Measurements from ENCODE around the gene UBE2R2.
A peak's percentile ranks its signal among the peaks of the same experiment; 100 is the strongest.
"Not testable (repeated sequence)": the region's sequence is repeated elsewhere in the genome, so short reads cannot be mapped to it uniquely, and the experiment has no call there.

UBE2R2 gene

DNA sequence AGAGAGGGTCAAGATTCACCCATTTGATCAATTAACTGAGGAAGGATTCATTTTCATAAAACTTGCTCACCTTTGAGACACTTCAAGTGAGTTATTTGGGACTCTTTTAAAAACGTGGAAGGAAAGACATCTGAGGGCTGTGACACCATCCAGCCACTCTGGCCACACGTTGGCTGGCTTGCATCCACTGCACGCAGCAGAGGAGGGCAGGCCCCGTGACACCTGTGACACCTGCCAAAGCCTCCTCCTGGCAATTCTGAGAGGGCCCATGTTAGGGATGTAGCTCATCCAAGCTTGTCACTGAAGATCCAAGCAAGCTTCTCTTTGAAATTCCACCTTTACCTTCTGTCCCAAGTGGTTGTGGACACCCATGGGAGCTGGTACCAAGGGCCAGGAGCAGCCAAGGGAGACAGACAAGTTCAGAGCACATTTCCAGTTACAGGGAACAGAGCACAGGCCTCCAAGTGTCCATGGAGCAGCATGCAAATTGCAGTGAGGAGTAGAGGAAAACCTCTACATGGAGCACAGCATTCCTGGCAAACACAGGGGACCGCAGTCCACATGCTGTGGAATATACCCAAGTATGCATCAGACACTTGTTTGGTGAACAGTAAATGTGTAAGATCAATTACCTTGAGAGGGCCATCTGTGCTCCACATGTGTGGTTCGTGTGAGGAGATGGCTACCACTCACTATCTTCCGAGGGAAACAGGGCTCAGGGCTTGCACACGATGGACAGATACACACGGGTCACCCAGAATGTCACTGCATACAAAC is 16.8 kb upstream of the UBE2R2 start:
- DNase-seq (ENCODE audit: low read depth in 2 of 2), result no peak

DNA sequence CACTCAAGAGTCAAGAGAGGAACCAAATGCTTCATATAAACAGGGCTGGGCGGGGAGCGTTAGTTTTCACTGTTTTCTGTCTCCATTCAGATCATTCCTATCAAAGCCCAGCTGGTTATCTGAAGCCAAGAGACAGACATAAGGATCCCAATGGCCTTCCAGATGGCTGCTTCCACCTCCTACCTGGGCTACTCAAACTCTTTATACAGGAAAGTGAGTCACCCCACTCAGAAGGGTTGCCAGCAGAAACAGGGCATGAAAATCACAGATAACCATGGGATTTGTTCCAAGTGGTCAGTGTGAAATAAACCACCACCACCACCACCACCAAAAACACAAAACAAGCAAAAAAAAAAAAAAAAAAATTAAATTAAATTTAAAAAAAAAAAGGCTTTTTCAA is 16.1 kb upstream of the UBE2R2 start:
- no peak for DNase-seq (ENCODE audit: low read depth in 2 of 2)

DNA sequence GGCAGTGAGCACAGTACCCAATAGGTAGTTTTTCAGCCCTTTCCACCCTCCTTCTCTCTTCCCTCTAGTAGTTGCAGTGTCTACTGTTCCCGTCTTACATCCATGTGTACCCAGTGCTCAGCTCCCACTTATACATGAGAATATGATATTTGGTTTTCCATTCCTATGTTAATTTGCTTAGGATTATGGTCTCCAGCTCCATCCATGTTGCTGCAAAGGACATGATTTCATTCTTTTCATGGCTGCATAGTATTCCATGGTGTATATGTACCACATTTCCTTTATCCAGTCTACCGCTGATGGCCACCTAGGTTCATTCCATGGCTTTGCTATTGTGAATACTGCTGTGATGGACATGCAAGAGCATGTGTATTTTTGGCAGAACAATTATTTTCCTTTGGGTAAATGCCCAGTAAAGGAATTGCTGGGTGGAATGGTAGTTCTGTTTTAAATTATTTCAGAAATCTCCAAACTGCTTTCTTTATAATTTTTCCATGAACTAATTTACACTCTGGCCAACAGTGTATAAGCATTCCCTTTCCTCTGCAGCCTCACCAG is 14.9 kb upstream of the UBE2R2 start:
- not testable (repeated sequence) for DNase-seq (ENCODE audit: low read depth in 2 of 2)

DNA sequence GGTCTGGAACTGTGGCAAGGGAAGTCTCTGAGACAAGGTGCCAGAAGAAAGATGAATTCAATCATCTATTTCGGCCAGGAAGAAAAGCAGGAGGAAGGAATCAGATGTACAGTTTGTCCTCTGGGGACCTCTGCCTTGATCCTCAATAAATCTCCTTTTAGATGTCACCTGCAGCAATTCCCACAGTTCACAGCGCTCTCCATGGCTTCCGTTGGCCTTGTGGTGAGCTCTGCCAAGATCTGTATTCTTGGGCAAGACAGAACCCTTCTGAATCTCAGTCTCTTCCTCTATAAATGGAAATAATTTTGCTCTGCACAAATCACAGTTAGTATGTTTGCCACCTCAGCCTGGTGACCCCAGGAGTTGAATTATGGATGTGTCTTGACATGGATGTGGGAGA is 12.8 kb upstream of the UBE2R2 start:
- not testable (repeated sequence) for DNase-seq (ENCODE audit: low read depth in 2 of 2)

DNA sequence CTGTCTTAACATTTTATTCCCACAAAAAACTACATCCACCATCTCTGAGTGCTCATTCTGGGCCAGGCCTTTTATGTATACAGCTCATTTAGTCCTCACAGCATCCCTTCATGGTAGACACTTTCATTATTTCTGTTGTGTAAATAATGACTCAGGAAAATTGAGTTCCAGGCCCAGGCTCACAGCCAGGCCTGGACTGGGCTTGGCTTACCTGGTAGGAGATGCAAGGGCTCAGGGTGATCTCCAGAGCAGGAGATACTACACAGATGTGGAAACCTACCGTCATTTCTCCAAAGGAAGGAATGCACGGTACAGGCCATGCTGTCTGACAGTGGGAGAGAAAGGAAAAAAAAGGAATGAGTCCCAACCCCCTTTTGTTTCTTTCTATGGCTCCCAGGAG is 9.8 kb upstream of the UBE2R2 start:
- DNase-seq (ENCODE audit: low read depth in 2 of 2), result not testable (repeated sequence)

DNA sequence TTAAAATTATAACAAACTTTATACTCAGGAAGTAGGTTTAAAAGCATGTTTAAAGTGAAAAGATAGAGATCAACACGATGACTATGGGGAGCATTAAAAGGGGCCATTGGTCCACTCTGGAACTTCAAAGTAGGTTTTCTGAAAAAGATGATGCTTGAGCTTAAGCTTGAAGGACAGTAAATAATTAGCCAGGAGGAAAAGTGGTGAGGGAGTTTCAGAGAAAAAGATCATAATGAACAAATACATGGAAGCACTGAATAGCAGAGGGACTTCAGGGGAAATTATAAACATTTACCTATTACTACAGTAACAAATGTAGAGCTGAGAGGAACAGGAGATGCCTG is 8.0 kb upstream of the UBE2R2 start:
- DNase-seq (ENCODE audit: low read depth in 2 of 2), result not testable (repeated sequence)

DNA sequence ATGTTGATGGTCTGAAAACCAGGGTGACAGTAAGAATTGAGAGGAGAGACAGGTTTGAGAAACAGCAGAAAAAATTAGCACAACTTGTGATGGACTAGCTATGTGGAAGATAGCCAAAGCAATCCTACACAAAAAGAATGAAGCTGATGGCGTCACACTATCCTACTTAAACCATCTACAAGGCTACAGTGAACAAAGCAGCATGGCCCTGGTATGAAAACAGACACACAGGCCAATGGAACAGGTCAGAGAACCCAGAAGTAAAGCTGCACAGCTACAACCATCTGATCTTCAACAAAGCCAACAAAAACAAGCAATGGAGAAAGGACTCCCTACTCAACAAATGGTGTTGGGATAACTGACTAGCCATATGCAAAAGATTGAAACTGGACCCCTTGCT is 7.5 kb upstream of the UBE2R2 start:
- DNase-seq (ENCODE audit: low read depth in 2 of 2), result no peak

DNA sequence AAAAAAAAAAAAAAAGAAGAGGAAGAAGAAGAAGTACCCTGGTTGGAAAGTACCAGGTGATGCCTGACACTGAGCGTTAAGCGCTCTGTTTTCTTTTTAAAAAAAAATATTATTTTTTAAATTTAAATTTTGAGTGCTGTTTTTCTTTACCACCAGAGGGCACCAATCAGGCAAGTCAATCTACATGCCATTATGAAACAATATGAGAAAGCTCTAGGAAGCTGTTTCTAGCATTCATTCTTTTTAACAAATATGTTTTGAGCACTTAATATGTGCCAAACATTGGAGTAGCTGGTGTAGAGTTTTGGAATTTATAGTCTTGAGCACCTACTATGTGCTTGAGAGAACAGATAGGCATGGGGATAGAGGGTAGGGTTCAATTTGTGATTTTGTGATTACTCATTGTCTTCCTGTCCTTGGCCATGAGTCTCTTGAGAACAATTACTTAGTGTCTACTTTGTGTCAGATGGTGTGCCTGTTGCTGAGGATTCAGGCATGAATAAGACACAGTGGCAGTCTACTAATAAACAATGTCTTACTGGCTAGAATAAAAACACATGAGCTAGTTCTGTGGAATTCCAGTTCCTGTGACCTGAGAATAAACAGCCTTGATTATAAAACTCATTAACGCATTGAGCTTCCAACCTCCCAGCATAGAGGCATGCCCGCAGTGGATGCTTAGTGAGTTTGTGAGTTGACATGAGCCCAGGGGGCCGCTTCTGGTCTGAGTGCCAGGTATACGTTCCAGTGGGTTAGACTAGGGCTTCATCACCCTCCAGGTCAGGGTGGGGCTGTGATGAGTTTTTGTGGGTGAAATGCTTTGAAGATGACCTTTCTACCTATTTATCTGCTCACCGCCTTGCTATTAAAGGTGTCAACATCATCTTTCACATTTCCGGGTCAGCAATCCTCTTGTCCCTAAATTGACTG is 3.0 kb upstream of the UBE2R2 start:
- no peak for DNase-seq (ENCODE audit: low read depth in 2 of 2)

DNA sequence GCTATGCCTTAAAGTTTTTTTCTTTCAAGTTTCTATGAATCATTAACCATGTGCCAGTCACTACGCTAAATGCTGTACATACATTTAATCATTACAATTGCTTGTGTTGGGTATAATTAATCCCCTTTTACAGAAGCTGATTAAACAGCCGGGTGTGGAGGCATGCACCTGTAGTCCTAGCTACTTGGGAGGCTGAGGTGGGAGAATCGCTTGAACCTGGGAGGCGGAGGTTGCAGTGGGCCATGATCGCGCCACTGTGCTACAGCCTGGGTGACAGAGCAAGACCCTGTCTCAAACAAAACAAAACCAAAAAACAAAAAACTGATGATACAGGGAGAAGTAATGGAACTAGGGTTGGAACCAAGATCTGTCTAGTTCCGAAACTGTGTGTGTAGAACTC is 1.2 kb upstream of the UBE2R2 start:
- DNase-seq (ENCODE audit: low read depth in 2 of 2), result no peak

DNA sequence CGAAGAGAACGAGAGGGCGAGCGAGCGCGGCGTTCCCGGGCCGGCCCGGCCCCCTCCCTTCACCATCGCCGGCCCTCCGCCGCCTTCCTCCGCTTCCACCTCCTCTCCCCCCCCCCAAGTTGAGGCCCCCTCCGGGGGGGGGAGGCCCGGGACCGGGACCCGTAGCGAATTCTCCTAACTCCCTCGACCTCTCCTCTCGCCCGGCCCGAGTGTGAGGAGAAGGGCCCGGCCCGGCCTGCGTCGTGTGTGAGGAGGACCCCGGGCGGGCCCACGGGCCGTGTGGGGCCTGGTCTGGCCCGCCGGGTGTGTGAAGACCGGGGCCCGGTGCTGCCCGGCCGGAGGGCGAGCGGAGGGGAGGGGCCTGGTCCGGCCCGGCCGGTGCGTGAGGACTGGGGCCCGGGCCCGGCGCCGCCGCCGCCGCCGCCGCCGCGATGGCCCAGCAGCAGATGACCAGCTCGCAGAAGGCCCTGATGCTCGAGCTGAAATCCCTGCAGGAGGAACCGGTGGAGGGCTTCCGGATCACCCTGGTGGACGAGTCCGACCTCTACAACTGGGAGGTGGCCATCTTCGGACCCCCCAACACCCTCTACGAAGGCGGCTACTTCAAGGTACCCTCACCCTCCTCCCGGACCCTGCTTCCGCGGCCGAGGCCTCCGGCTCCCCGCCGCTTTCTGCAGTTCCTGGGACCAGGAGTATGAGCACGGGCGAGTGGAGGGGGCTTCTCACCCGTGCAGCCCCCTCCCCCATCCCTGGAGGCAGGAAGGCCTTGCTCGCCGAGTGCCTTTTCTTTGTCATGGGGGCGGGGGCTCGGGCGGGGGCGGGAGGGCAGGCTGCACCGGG is 587 bp downstream of the UBE2R2 start:
- DNase-seq (ENCODE audit: low read depth in 2 of 2), result peak in 1 of 2 donors; percentile 13

DNA sequence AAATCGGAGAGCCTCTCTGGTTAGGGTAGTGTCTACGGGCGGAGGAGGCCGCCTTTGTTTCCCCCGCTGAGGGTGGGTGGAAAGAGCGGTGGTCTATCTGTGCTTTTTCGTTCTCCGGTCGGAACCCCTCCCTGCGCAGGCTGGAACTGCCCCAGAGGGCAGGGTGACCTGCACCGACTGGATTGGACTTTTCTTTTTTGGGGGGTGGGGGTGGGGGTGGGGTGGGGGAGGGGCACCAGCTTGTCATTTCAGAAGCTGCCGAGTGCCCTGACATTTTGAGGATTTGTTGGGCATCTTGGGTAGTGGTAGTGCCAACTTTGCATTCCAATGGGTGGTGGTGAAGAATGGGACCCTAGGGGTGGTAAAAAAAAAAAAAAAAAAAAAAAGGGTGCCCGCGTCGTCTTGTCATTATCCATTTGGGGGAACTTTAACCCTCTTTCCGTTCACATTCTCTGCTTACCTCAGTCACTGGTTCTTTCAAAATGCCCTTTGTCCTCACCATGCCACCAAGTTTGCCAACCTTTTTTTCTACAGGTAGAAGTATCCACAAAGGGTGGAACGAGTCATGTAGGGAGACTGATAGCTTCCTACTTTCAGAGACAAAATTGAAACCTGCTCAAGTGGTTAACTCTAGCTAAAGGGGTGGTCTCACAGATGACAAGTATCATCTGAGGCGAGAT is 1.3 kb downstream of the UBE2R2 start:
- no peak for DNase-seq (ENCODE audit: low read depth in 2 of 2)

DNA sequence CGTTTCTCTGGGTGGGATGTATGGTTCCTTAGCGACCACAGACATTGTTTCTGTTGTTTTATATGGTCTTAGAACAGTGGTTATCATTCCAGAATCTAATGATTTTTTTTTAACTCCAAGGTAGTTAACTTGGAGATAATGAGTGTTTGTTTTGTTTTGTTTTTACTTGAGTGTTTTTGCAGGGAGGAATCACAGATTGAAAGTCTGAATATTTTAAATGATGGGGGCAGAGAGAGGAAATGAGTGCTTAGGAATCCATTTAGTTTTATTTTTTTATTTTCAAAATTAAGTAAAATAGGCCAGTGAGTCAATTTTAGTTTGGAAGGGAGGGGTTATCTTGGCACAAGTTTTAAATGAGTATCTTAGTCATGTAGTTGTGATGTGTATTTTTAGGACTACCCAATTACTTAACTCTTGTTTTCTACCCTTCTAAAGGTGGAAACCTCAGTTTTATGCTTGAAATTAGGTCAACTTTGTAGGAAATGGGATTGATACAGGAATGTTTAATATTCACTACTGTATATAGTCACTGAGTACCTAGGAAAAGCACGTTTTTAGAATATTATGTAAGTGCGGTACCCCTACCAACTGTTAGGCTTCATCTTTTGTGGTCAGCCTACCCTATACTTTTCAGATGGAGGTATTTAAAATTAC is 2.0 kb downstream of the UBE2R2 start:
- no peak for DNase-seq (ENCODE audit: low read depth in 2 of 2)

DNA sequence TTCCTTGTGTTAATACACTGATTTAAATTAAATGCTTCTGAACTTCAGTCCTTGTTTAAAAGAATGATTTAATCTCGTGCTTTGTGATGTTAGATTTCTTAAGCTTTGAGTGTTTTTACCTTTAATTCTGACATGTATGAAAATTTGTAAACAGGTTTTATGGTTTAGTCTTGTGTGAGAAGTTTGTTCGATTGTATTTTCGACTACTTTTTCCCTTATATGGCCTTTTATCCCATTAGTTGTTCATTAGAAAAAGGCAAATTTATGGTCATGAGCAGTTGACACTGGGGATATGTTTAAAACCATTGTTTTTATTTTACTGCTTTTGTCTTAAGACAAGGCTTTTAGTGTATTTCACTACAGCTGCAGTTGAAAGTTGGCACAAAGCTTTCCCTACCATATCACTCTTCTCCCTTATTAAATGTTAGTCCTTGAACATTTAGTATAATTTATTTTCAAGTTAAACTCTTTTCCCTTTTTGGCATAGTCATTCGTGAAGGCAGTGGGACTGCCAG is 3.3 kb downstream of the UBE2R2 start:
- DNase-seq (ENCODE audit: low read depth in 2 of 2), result no peak

DNA sequence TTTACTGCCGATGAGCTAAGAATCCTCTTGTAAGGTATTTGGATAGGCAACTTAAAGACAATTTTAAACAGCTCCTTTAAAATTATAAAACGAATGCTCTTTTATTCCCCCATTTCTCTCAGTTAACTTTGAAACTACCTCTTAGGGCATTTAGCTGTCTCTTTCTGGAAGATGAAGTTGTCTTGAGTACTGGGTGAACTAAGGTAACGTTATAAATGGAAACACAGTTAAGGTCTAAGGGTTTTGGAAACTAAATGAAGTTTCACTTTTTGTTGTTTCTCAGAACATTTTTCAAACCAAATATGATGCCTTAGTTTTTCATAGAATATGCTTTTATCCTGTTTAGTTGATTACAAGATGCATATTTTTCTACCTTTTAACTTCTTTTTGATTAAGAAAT is 6.8 kb downstream of the UBE2R2 start:
- no peak for DNase-seq (ENCODE audit: low read depth in 2 of 2)

DNA sequence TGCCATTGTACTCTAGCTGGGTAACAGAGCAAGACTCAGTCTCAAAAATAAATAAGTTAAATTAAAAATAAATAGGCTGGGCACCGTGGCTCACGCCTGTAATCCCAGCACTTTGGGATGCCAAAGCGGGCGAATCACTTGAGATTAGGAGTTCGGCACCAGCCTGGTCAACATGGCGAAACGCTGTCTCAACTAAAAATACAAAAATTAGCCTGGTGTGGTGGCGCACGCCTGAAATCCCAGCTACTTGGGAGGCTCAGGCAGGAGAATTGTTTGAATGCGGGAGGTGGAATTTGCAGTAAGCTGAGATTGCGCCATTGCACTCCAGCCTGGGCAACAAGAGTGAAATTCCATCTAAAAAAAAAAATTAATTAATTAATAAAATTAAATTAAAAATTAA is 10.3 kb downstream of the UBE2R2 start:
- DNase-seq (ENCODE audit: low read depth in 2 of 2), result not testable (repeated sequence)

DNA sequence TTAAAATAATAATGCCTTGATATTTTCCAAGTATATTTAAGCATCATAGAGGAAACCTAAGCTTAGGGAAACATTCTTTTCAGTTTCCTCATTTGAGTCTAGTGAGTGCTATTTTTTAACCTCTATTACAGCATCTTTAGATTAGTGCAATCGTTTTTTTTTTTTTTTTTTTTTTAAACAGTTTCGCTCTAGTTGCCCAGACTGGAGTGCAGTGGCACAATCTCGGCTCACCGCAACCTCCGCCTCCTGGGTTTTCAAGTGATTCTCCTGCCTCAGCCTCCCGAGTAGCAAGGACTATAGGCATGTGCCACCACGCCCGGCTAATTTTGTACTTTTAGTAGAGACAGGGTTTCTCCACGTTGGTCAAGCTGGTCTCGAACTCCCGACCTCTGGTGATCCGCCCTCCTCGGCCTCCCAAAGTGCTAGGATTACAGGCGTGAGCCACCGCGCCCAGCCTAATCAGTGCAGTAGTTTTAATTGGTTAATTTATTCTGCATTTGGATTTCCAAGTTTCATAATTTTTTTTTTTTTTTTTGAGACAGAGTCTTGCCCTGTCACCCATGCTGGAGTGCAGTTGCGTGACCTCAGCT is 12.8 kb downstream of the UBE2R2 start:
- DNase-seq (ENCODE audit: low read depth in 2 of 2), result not testable (repeated sequence)

DNA sequence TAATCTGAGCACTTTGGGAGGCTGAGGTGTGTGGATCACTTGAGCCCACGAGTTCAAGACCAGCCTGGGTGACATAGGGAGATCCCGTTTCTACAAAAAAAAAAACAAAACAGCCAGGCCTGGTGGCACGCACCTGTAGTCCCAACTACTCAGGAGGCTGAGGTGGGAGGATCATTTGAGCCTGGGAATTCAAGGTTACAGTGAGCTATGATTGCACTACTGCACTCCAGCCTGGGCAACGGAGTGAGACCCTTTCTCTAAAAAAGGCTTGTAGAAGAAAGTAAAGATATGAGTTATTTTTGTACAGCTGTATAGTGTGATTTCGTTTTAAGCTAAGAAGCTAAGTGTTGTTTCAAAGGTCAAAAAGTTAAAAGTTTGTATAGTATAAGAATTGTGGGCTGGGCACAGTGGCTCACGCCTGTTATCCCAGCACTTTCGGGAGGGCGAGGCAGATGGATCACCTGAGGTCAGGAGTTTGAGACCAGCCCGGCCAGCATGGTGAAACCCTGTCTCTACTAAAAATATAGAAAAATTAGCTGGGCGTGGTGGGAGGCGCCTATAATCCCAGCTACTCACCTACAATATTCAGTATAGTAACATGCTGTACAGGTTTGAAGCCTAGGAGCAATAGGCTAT is 18.8 kb downstream of the UBE2R2 start:
- DNase-seq (ENCODE audit: low read depth in 2 of 2), result no peak

DNA sequence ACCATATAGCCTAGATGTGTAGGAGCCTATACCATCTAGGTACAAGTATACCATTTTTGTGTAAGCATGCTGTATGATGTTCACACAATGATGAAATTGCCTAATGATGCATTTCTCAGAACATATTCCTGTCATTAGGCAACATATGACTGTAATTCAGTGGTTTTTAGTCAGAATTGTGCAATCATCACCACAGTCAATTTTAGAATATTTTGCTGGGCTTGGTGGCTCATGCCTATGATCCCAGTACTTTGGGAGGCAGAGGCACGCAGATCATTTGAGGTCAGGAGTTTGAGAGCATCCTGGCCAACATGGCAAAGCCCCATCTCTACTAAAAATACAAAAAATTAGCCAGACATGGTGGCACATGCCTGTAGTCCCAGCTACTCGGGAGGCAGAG is 19.3 kb downstream of the UBE2R2 start:
- DNase-seq (ENCODE audit: low read depth in 2 of 2), result not testable (repeated sequence)

DNA sequence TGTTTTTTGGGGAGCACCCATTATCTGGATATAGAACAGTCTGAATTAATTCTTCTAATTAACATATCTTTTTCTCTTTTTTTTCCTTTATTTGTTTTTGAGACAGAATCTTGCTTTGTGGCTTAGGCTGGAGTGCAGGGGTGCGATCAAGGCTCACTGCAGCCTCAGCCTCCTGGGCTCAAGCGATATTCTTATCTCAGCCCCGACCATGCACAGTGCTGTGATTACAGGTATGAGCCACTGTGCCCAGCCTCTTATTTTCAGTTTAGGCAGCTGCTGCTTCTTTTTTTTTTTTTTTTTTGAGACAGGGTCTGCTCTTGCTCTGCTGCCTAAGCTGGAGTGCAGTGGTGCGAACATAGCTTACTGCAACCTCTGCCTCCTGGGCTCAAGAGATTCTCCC is 20.2 kb downstream of the UBE2R2 start:
- DNase-seq (ENCODE audit: low read depth in 2 of 2), result no peak

DNA sequence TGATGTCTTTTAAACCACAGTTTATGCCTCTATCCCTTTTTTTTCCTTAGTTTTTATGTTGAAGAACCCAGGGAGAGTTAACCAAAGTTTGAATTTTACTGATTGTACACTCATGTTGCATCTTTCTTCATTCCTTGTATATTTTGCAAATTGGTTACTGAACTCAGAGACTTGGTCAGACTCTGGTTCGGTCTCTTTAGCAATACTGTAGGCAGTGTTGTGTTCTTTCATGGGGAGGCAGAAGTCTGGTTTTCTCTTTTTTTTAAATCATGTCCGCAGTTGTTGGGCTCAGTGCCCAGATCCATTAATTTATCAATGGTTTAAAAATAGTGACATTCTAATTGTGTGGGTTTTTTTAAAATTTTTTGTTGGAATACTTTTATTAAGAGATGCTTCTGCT is 23.4 kb downstream of the UBE2R2 start:
- DNase-seq (ENCODE audit: low read depth in 2 of 2), result no peak

Data from stimulated activated CD8-positive, alpha-beta memory T cell treated with anti-CD3 and anti-CD28 coated beads, Interleukin-7, amount 100 ng/mL, for 1 hour (primary cell).